HL-60 (cell line): ENCODE measurements around the gene C20orf173.
"Not testable (repeated sequence)": the region's sequence is repeated elsewhere in the genome, so short reads cannot be mapped to it uniquely, and the experiment has no call there.

ENCODE experiments used
- DNase-seq, 2 experiments: peaks; one replicate each; pipeline ENCODE4 v3.0.0-alpha.2; 2010 to 2020; ENCODE audit warnings: low read depth in 1 of 2, low spot score in 1 of 2
- H3K27ac ChIP-seq: fragments of 250-450 bp; sonication (Bioruptor Pico); replicated peaks from 2 replicates; pipeline ENCODE4 v1.5.1; 2020; ENCODE audit warnings: mild to moderate bottlenecking, moderate library complexity
- H3K27me3 ChIP-seq: fragments of 250-450 bp; sonication (Bioruptor Pico); 2 replicates; pipeline ENCODE4 v1.5.1; 2021; ENCODE audit warnings: mild to moderate bottlenecking, moderate library complexity; ENCODE audit not compliant: insufficient read depth, poor library complexity, severe bottlenecking
- H3K4me3 ChIP-seq: replicated peaks from 2 replicates; pipeline ENCODE4 v1.5.1; 2011; ENCODE audit warnings: mild to moderate bottlenecking, control low read depth, low read length; ENCODE audit not compliant: insufficient read depth
- GABPA ChIP-seq: IDR thresholded peaks from 2 replicates; pipeline ENCODE4 v1.6.1; 2012; ENCODE audit warnings: low read depth
- POLR2AphosphoS5 ChIP-seq: IDR thresholded peaks from 2 replicates; pipeline ENCODE4 v1.6.1; 2012; ENCODE audit warnings: low read depth
- SPI1 ChIP-seq: IDR thresholded peaks from 2 replicates; pipeline ENCODE4 v1.6.1; 2012; ENCODE audit warnings: low read depth, mild to moderate bottlenecking, borderline replicate concordance
- TF ChIP-seq, protein P1 (sequence below): IDR thresholded peaks from 2 replicates; pipeline ENCODE4 v1.6.1; 2012; ENCODE audit warnings: low read depth; ENCODE audit not compliant: insufficient replicate concordance
- TF ChIP-seq, protein P2 (sequence below): IDR thresholded peaks from one replicate; pipeline ENCODE4 v1.5.1; 2011; ENCODE audit warnings: low read length, control low read depth, inconsistent platforms; ENCODE audit not compliant: insufficient read depth

The C20orf173 gene

DNA sequence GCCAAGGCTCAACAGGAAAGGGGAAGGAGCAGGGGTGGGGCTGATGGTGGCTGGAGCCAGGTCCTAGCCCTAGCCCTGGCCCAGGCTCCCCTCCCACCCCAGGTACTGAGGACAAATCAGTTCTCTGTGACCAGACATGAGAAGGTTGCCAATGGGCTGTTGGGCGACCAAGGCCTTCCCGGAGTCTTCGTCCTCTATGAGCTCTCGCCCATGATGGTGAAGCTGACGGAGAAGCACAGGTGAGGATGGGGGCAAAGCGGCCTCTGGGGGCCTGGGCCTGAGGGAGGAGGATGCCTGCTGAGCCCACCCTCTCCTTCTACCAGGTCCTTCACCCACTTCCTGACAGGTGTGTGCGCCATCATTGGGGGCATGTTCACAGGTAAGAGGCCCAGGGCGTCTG lies 27.4 kb upstream of the C20orf173 start:
- H3K4me3 ChIP-seq, result no peak overlapping the region
- no peak for DNase-seq
- no peak overlapping the region for H3K27ac ChIP-seq
- H3K27me3 ChIP-seq, result no peaks in the 10 kb centered on the region
- TF ChIP-seq GABPA (no peak), POLR2AphosphoS5 (no peak), SPI1 (no peak)
- TF ChIP-seq, protein P1, sequence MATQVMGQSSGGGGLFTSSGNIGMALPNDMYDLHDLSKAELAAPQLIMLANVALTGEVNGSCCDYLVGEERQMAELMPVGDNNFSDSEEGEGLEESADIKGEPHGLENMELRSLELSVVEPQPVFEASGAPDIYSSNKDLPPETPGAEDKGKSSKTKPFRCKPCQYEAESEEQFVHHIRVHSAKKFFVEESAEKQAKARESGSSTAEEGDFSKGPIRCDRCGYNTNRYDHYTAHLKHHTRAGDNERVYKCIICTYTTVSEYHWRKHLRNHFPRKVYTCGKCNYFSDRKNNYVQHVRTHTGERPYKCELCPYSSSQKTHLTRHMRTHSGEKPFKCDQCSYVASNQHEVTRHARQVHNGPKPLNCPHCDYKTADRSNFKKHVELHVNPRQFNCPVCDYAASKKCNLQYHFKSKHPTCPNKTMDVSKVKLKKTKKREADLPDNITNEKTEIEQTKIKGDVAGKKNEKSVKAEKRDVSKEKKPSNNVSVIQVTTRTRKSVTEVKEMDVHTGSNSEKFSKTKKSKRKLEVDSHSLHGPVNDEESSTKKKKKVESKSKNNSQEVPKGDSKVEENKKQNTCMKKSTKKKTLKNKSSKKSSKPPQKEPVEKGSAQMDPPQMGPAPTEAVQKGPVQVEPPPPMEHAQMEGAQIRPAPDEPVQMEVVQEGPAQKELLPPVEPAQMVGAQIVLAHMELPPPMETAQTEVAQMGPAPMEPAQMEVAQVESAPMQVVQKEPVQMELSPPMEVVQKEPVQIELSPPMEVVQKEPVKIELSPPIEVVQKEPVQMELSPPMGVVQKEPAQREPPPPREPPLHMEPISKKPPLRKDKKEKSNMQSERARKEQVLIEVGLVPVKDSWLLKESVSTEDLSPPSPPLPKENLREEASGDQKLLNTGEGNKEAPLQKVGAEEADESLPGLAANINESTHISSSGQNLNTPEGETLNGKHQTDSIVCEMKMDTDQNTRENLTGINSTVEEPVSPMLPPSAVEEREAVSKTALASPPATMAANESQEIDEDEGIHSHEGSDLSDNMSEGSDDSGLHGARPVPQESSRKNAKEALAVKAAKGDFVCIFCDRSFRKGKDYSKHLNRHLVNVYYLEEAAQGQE, result no peak
- TF ChIP-seq, protein P2, sequence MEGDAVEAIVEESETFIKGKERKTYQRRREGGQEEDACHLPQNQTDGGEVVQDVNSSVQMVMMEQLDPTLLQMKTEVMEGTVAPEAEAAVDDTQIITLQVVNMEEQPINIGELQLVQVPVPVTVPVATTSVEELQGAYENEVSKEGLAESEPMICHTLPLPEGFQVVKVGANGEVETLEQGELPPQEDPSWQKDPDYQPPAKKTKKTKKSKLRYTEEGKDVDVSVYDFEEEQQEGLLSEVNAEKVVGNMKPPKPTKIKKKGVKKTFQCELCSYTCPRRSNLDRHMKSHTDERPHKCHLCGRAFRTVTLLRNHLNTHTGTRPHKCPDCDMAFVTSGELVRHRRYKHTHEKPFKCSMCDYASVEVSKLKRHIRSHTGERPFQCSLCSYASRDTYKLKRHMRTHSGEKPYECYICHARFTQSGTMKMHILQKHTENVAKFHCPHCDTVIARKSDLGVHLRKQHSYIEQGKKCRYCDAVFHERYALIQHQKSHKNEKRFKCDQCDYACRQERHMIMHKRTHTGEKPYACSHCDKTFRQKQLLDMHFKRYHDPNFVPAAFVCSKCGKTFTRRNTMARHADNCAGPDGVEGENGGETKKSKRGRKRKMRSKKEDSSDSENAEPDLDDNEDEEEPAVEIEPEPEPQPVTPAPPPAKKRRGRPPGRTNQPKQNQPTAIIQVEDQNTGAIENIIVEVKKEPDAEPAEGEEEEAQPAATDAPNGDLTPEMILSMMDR, result no peak

DNA sequence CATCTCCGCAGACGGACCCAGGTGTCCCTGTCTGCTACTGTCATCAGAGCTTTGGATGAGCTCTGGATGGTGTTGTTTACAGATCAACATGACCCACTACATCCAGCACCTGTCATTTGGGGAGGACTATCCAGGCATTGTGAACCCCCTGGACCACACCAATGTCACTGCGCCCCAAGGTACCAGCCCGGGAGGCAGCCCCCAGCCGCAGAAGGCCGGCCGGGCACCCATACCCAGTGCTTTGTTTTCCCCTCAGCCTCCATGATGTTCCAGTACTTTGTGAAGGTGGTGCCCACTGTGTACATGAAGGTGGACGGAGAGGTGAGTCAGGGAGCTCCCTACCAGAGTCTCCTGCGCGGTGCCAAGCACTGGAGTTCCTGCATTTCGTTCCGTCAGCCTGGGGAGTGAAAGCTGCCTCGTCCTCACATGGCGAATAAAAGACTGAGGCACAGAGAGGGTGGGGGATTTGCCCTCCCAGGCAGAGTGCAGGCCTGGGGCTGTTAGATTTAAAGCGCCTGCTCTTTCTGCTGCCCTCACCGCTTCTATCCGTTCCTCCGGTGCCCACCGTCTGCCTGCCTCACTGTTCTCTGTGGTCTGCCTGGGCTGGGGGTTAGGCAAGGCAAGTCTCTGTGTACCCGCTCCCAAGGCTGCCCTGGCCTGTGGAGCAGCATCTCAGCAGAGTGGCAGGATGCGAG lies 26.6 kb upstream of the C20orf173 start:
- H3K4me3 ChIP-seq, result no peak overlapping the region
- no peak for TF ChIP-seq GABPA
- TF ChIP-seq, protein P2, result no peak
- TF ChIP-seq SPI1, result no peak
- TF ChIP-seq, protein P1, result no peak
- TF ChIP-seq POLR2AphosphoS5, result no peak
- no peak for DNase-seq
- no peak overlapping the region for H3K27ac ChIP-seq
- no peaks in the 10 kb centered on the region for H3K27me3 ChIP-seq

DNA sequence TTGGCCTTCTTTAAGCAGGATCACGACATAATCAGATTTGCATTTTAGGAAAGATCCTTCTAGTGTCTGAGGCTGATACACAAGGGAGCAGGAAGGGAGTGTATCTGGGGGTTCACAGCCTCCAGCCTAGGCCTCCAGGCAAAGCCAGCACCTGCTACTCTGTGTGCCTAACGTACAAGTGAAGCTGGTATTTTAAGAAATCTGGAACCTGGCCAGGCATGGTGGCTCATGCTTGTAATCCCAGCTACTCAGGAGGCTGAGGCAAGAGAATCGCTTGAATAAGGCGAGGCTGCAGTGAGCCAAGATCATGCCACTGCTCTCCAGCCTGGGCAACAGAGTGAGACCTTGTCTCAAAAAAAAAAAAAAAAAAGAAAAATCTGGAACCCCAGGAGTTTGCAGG lies 26.0 kb upstream of the C20orf173 start:
- not testable (repeated sequence) for H3K4me3 ChIP-seq, DNase-seq, H3K27ac ChIP-seq, H3K27me3 ChIP-seq

DNA sequence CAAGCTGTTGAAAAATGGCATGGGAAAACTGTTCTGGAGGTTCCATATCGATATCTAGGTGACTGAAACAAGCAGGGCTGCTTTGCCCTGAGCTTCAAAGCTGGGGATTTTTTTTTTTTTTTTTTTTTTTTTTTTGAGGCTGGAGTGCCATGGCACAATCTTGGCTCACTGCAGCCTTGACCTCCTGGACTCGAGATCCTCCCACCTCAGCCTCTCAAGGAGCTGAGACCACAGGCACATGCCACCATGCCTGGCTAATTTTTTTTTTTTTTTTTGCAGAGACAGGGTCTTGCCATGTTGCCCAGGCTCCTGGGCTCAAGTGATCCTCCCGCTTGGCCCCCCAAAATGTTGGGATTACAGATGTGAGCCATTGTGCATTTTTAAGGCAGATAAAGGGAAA lies 23.5 kb upstream of the C20orf173 start:
- Histone ChIP-seq H3K4me3 (no peak overlapping the region), H3K27me3 (no peaks in the 10 kb centered on the region), H3K27ac (no peak overlapping the region)
- DNase-seq, result no peak
- TF ChIP-seq SPI1, result no peak
- TF ChIP-seq, protein P2, result no peak
- TF ChIP-seq, protein P1, result no peak
- no peak for TF ChIP-seq GABPA
- TF ChIP-seq POLR2AphosphoS5, result no peak
